PC-3 (cell line): Measurements from ENCODE around the gene GADD45B. TPM values are rescaled to one million over a fixed set of nuclear protein-coding genes. Genes with fewer than 3 reads are reported as not detected.

Experiments
- ATAC-seq: fragments of 200-7000 bp; cut with Tn5 transposase; 2 replicates; pipeline ENCODE4 v1.9.1; 2020; ENCODE audit warnings: mild to moderate bottlenecking, moderate library complexity
- BruUV-seq: library from RNA; stranded (reverse); fragments of 400-500 nt; replicated peaks from 2 replicates; lab custom pipeline; 2021; lab: Mats Ljungman, UMichigan
- CTCF ChIA-PET: fragments of 300-600 bp; sonication (Branson Sonifier 250); formaldehyde crosslinking; loops from one replicate; lab custom pipeline; 2022; ENCODE audit warnings: antibody characterized with exemption; lab: Charles Lee
- POLR2A ChIA-PET: fragments of 300-600 bp; sonication (Branson Sonifier 250); formaldehyde crosslinking; loops from one replicate; lab custom pipeline; 2022; ENCODE audit warnings: antibody characterized with exemption; ENCODE audit not compliant: unreplicated experiment; lab: Charles Lee
- DNase-seq: peaks from one replicate; pipeline ENCODE4 v3.0.0-alpha.2; 2015
- H2AFZ ChIP-seq: fragments of 300-600 bp; sonication (generic); 2 replicates; pipeline ENCODE4 v1.6.0; 2016; ENCODE audit warnings: antibody characterized with exemption, low read length
- H3F3A ChIP-seq: fragments of 300-600 bp; sonication (generic); one replicate; pipeline ENCODE4 v1.6.0; 2017; ENCODE audit warnings: antibody characterized with exemption, low read length, control low read depth, mild to moderate bottlenecking; ENCODE audit not compliant: unreplicated experiment
- H3K27ac ChIP-seq: fragments of 300-600 bp; sonication (generic); 2 replicates; pipeline ENCODE4 v1.5.1; 2016; ENCODE audit warnings: mild to moderate bottlenecking, low read length
- H3K27me3 ChIP-seq: fragments of 300-600 bp; sonication (generic); 2 replicates; pipeline ENCODE4 v1.6.1; 2016; ENCODE audit warnings: low read length, mixed read lengths
- H3K36me3 ChIP-seq: fragments of 300-600 bp; sonication (generic); 2 replicates; pipeline ENCODE4 v1.6.1; 2016; ENCODE audit warnings: low read depth, mixed run types, low read length, mixed read lengths
- H3K4me1 ChIP-seq: fragments of 300-600 bp; sonication (generic); 2 replicates; pipeline ENCODE4 v1.5.1; 2016; ENCODE audit warnings: low read length; ENCODE audit not compliant: insufficient read depth
- H3K4me2 ChIP-seq: fragments of 300-600 bp; sonication (generic); 2 replicates; pipeline ENCODE4 v1.6.0; 2016; ENCODE audit warnings: low read length
- H3K4me3 ChIP-seq: fragments of 300-600 bp; sonication (generic); 2 replicates; pipeline ENCODE4 v1.5.1; 2016; ENCODE audit warnings: mild to moderate bottlenecking, low read length, mixed read lengths
- H3K79me2 ChIP-seq: fragments of 300-600 bp; sonication (generic); 2 replicates; pipeline ENCODE4 v1.6.1; 2017; ENCODE audit warnings: low read length, mixed read lengths
- H3K9ac ChIP-seq: fragments of 300-600 bp; sonication (generic); 2 replicates; pipeline ENCODE4 v1.6.0; 2016; ENCODE audit warnings: mild to moderate bottlenecking, low read length
- H3K9me2 ChIP-seq: fragments of 300-600 bp; sonication (generic); replicated peaks from 2 replicates; pipeline ENCODE4 v1.6.1; 2016; ENCODE audit warnings: mixed run types, low read length, mixed read lengths
- H3K9me3 ChIP-seq: fragments of 300-600 bp; sonication (generic); 2 replicates; pipeline ENCODE4 v1.6.1; 2016; ENCODE audit warnings: low read length, mixed read lengths
- H4K20me1 ChIP-seq: fragments of 300-600 bp; sonication (generic); 2 replicates; pipeline ENCODE4 v1.6.1; 2016; ENCODE audit warnings: low read length, mixed read lengths
- EZH2 ChIP-seq: fragments of 300-600 bp; sonication (generic); IDR thresholded peaks from one replicate; pipeline ENCODE4 v1.6.1; 2017; ENCODE audit warnings: antibody characterized with exemption, mild to moderate bottlenecking, low read length; ENCODE audit not compliant: unreplicated experiment
- EZH2phosphoT487 ChIP-seq: fragments of 300-600 bp; sonication (generic); IDR thresholded peaks from 2 replicates; pipeline ENCODE4 v1.6.1; 2018; ENCODE audit warnings: mild to moderate bottlenecking, antibody characterized with exemption, low read length, borderline replicate concordance
- intact Hi-C: fragments of 100-400 bp; cut with micrococcal nuclease; formaldehyde crosslinking; loops from 2 replicates; pipeline ENCODE4 v1.9.0; 2023
- total RNA-seq: library from RNA; depleted of rRNA; stranded (reverse); fragments of >200 nt; gene quantifications from 2 replicates; pipeline ENCODE4 v1.2.3, GENCODE V29; 2014
- TF ChIP-seq, protein P1 (sequence below): fragments of 300-600 bp; sonication (generic); conservative IDR thresholded peaks from 2 replicates; pipeline ENCODE4 v1.5.1; 2017; ENCODE audit warnings: antibody characterized with exemption, low read depth, mild to moderate bottlenecking, low read length

Gene GADD45B
- total RNA-seq, 1 experiment from 2014 or later = 137 TPM

DNA sequence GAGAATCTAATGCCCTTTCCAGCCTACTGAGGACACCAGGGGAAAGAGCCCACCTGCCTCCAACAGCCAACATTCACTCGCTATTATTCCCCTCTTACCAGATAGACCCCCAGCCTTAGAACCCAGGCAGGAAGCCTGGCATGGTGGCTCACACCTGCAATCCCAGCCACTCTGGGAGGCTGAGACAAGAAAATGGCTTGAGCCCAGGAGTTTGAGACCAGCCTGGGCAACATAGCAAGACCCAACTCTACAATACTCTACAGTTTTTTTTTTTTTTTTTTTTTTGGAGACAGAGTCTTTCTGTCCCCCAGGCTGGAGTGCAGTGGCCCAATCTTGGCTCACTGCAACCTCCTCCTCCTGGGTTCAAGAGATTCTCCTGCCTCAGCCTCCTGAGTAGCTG lies 15.7 kb upstream of the GADD45B start:
- intact Hi-C loops = no loop called here
- H3K9ac ChIP-seq = no peak overlapping the region
- no peaks in the 10 kb centered on the region for H3F3A ChIP-seq
- DNase-seq = no peak
- no peaks in the 10 kb centered on the region for H3K36me3 ChIP-seq
- peaks cover 6% of the 10 kb centered on the region; the same call in 1 of the 2 replicates for H4K20me1 ChIP-seq
- H3K9me3 ChIP-seq = no peaks in the 10 kb centered on the region
- no TSS peak for BruUV-seq
- H3K4me2 ChIP-seq = no peak overlapping the region
- no peaks in the 10 kb centered on the region for H3K27me3 ChIP-seq
- ATAC-seq = no peak
- no peaks in the 10 kb centered on the region for H3K9me2 ChIP-seq
- H3K4me1 ChIP-seq = peaks cover 8% of the 10 kb centered on the region
- ChIA-PET POLR2A (no interaction called here), CTCF (no interaction called here)
- H3K4me3 ChIP-seq = no peak overlapping the region
- H2AFZ ChIP-seq = no peak overlapping the region
- peaks cover 23% of the 10 kb centered on the region for H3K79me2 ChIP-seq
- H3K27ac ChIP-seq = no peak overlapping the region
- TF ChIP-seq, protein P1, sequence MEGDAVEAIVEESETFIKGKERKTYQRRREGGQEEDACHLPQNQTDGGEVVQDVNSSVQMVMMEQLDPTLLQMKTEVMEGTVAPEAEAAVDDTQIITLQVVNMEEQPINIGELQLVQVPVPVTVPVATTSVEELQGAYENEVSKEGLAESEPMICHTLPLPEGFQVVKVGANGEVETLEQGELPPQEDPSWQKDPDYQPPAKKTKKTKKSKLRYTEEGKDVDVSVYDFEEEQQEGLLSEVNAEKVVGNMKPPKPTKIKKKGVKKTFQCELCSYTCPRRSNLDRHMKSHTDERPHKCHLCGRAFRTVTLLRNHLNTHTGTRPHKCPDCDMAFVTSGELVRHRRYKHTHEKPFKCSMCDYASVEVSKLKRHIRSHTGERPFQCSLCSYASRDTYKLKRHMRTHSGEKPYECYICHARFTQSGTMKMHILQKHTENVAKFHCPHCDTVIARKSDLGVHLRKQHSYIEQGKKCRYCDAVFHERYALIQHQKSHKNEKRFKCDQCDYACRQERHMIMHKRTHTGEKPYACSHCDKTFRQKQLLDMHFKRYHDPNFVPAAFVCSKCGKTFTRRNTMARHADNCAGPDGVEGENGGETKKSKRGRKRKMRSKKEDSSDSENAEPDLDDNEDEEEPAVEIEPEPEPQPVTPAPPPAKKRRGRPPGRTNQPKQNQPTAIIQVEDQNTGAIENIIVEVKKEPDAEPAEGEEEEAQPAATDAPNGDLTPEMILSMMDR = no peak
- TF ChIP-seq EZH2 (no peak), EZH2phosphoT487 (no peak)

DNA sequence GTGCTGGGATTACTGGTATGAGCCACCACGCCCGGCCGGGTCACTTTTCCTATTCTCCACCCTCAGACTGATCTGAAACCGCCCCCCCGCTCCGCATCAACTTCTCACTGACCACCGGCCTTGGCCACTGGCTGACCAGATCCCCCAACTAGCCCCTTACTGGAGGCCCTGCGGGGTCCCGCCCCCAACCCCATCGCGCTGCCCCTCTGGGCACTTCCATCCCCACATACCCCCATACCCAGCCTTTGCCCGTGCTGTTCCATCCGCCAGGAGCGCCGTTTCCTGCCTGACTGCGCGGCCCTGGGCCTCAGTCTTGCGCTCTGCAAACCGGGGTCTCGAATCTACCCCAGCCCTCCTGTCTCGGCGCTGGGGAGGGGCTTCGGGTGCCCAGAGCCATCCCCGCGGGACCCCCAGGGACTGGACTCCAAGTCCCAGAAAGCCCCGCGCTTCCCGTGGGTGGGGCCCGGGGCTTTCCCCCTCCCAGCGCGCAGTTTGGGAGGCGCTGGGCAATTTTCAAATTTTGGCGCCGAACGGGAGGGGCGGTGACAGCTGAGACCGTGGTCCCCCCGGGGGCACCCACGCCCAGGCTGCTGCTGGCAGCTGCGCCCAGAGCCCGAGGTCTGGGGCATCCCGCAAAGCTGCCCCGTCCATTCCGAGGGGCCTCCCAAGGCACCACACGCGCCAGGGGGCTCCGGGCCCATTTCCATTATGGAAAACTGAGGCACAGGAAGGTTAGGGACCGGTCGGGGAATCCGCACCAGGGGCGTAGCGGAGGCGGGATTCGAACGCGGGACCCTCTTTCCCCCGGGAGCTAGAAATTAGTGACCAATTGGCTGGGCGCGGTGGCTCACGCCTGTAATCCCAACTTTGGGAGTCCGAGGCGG lies 13.9 kb upstream of the GADD45B start:
- ChIA-PET POLR2A (interaction anchor here (0.6 kb wide), 1 partner anchor 1379 kb away, joined by 3 read pairs; no protein-coding TSS in a partner anchor), CTCF (interaction anchor here (0.6 kb wide), 1 partner anchor 307 kb away, joined by 3 read pairs; no protein-coding TSS in a partner anchor)
- Histone ChIP-seq H3K4me2 (peak overlapping the region; percentile 91), H3K27me3 (no peaks in the 10 kb centered on the region), H3K9me3 (no peaks in the 10 kb centered on the region), H3K9ac (peak overlapping the region; percentile 71), H4K20me1 (no peaks in the 10 kb centered on the region), H3K9me2 (no peaks in the 10 kb centered on the region), H3K79me2 (peaks cover 8% of the 10 kb centered on the region), H3K36me3 (no peaks in the 10 kb centered on the region), H3F3A (no peaks in the 10 kb centered on the region), H2AFZ (peak overlapping the region; percentile 96), H3K27ac (peak overlapping the region; percentile 71), H3K4me1 (peaks cover 5% of the 10 kb centered on the region; the same call in 1 of the 2 replicates), H3K4me3 (peak overlapping the region; percentile 90)
- intact Hi-C loops = no loop called here
- DNase-seq = peak; percentile 81
- TF ChIP-seq EZH2phosphoT487 = no peak
- TF ChIP-seq, protein P1 = no peak
- no TSS peak for BruUV-seq
- ATAC-seq = peak; percentile 61
